ENCODE results near the gene AGAP3.

AGAP3 gene

GRCh38 chr7:151189038-151189437 lies 102.8 kb downstream of the AGAP3 start:
- DNase-seq = no peak

GRCh38 chr7:151191544-151191943 lies 105.3 kb downstream of the AGAP3 start:
- DNase-seq = no peak

GRCh38 chr7:151192002-151192539 lies 105.8 kb downstream of the AGAP3 start:
- DNase-seq = no peak

GRCh38 chr7:151193203-151193978 lies 107.1 kb downstream of the AGAP3 start:
- no peak for DNase-seq

All from GOT3 (cell line).